ENCODE measurements around the gene IP6K1.

DNA sequence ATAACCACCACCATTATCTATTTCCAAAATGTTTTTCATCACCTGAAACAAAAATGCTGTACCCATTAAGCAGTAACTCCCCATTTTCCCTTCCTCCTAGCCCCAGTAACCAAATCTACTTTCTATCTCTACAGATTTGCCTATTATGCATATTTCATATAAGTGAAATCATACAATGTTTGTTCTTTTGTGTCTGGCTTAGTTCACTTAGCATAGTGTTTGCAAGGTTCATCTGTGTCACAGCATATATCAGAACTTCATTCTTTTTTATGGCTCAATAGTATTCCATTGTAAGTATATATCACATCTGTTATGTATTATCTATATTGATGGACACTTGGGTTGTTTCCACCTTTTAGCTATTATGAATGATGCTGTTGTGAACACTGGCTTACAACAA, 45.9 kb downstream of the IP6K1 start:
- TF ChIP-seq BHLHE40 (IDR thresholded peaks at IDR 0.05; ENCODE audit: borderline replicate concordance) (no peak), ELF4 (IDR thresholded peaks at IDR 0.05) (no peak), FOXA1 (IDR thresholded peaks at IDR 0.05) (no peak), SP1 (IDR thresholded peaks at IDR 0.05) (no peak), HDGF (IDR thresholded peaks at IDR 0.05; ENCODE audit: borderline replicate concordance) (no peak)
